Body of pancreas (tissue), 4 donors: Measurements from ENCODE around the gene TSHZ2.

Experiments
- POLR2A ChIP-seq, 3 donors: fragments of 450-650 bp; IDR thresholded peaks; one replicate each; pipeline ENCODE4 v1.6.1; 2016; ENCODE audit warnings: antibody characterized with exemption in 3 of 3, mild to moderate bottlenecking in 2 of 3
- TF ChIP-seq, protein P1 (sequence below), 7 experiments: fragments of 450-650 bp in 4 of 7; fragments of 200-600 bp in 3 of 7; sonication (generic) in 3 of 7; IDR thresholded peaks; one replicate each; pipeline ENCODE4 v1.5.1; 2016 to 2019; ENCODE audit warnings: antibody characterized with exemption in 7 of 7

DNA sequence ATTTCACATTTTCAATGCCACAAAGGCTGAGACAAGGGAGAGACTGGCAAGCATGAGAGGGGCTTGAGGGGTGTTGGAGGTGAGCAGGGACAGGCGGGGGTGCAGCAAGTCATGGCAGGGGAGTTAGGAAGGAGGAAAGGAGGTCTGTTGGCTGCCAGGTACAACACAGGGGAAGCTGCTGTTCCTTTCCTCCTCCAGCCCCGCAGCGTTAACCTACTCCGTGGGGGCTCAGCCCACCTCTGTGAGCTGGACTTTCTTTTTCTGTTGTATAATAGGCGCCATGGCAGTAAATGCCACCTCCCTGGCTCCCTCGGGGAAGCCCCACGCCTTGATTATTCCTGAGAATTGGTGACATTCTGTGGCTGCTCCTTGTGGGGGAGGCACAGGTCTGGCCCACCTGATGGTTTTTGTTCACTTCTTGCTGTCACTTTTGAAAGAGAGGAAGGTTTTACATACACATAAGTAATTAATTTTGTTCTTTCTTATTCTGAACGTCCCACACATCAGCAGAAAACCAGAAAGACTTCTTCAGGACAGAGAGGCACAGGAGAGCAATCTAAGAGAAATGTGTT, 293.2 kb downstream of the TSHZ2 start:
- TF ChIP-seq, protein P1, sequence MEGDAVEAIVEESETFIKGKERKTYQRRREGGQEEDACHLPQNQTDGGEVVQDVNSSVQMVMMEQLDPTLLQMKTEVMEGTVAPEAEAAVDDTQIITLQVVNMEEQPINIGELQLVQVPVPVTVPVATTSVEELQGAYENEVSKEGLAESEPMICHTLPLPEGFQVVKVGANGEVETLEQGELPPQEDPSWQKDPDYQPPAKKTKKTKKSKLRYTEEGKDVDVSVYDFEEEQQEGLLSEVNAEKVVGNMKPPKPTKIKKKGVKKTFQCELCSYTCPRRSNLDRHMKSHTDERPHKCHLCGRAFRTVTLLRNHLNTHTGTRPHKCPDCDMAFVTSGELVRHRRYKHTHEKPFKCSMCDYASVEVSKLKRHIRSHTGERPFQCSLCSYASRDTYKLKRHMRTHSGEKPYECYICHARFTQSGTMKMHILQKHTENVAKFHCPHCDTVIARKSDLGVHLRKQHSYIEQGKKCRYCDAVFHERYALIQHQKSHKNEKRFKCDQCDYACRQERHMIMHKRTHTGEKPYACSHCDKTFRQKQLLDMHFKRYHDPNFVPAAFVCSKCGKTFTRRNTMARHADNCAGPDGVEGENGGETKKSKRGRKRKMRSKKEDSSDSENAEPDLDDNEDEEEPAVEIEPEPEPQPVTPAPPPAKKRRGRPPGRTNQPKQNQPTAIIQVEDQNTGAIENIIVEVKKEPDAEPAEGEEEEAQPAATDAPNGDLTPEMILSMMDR (IDR thresholded peaks at IDR 0.05): no peak
- no peak for TF ChIP-seq POLR2A (IDR thresholded peaks at IDR 0.05)
